Medulla oblongata (tissue), 1 donor: ENCODE measurements around the gene PTAFR.

Experiments
- DNase-seq: peaks from one replicate; pipeline ENCODE4 v3.0.0-alpha.2; 2015; ENCODE audit errors: extremely low spot score

Gene PTAFR, protein sequence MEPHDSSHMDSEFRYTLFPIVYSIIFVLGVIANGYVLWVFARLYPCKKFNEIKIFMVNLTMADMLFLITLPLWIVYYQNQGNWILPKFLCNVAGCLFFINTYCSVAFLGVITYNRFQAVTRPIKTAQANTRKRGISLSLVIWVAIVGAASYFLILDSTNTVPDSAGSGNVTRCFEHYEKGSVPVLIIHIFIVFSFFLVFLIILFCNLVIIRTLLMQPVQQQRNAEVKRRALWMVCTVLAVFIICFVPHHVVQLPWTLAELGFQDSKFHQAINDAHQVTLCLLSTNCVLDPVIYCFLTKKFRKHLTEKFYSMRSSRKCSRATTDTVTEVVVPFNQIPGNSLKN

DNA sequence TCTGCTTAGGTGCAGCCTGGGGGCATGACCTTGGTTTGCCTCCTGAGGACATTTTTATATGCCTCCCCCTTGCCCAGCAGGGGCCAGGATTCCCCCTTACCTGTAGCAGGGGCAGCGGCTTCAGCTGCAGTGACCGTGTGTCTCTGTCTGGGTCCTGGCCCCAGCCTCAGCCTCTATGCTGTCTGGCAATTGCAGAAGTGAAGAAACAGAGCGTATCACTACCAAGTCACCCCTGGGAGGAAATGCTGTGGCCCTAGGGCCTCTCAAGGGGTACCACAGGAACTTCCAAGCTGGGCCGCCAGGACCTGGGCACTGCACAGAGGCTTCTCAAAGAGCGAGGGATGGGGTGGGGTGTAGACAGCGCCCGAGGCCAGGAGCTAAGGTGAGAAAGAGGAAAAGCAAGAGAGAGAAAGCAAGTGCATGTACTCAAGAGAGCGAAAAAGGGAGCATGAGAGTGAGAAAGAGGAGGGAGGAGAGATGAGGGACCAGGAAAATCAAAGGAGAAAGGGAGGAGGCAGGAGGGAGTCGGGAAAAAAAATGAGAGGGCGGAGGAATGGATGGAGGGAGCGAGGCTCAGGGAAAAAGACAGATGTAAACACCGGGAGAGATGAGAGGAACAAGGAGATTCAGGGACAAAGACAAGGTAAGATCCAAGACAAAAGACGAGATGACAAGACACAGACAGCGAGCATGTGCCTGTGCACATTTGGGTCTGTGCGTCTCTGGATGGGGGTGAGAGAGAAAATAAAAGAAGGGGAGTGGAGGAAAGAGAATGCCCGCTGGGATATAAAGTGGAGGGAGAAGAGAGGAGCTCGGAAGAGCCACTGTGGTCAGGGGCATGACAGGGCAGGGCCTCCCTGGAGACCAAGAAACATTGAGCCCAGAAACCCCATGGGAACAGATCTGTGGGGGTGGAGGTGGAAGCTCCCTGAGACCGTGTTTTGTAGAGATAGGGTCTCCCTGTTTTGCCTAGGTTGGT lies at the start of gene PTAFR:
Gene PTAFR (minus strand): TSS at position 199 of the 979 bp plus-strand sequence. CDS start 25,669 bp downstream, outside the sequence.
- DNase-seq = peak; percentile 26

DNA sequence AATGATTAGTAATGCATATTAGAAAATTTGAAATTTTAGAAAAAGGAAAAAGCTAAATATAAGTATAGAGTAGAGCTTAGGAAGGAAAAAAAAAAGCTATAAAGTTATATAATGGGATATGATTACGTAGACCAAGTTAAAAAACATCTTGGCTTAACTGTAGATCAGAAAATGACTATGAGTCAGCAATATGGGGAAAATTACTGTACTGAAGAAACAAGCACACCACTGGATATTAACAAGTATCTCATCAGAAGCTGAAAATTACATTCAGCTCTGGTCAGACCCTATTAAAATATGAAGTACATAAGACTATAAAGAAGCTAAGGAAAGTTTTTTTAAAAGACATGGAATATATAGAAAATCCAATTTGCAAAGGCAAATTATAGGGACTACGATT lies 36.8 kb upstream of the PTAFR start:
- DNase-seq = no peak

DNA sequence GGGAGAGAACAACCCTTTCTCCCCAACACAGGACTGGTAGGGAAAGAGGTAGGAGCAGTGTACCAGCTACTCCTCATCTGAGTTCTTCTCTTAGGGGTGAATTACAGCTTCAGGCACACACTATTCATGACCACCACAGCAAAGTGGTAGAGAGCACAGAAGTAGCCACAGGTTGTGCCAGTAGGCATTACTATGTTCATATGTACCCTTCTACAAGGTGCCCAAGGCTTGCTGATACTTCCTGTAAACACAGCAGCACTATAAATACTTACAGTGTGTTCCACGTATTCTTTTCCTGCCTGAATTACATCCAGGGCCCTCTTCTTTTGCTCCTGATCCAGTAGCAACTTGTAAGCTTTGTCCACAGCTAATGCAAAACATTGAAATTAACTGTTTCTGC lies 33.2 kb upstream of the PTAFR start:
- no peak for DNase-seq

GRCh38 chr1:28208818-28209441 lies 32.4 kb upstream of the PTAFR start:
- peak; percentile 87 for DNase-seq

- DNase-seq = no peak
Measured at GRCh38 chr1:28205243-28205642, 28.8 kb upstream of the PTAFR start.

DNA sequence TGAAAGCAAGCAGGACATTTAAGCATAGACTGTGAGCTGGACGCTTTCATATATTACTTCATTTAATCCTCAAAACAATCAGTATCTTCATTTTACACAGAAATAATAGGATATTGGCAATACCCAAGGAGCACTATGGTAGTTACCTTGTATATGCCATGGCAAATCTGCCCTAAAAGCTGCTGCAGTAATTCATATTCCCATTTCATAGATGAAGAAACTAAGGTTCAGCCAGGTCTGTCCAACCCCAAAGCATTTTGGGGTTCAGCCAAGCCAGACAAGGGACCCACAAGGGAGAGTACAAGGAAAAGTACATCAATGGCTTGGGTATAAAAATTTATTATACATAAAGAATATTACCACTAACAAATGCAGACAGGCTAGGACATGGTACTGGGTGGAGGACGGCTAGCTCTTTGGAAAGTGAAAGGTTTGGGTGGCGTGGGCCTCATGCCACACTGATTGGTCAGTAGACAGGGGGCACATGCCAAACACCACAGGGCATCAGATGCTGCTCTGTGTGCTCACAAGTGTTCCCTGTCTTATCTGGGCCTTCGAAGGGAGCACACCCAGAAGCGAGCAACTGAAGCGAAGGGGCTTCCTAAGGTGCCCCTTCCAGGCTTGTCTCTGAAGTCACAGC lies 23.9 kb upstream of the PTAFR start:
- no peak for DNase-seq

GRCh38 chr1:28199328-28200233 lies 23.1 kb upstream of the PTAFR start:
- DNase-seq = no peak

DNA sequence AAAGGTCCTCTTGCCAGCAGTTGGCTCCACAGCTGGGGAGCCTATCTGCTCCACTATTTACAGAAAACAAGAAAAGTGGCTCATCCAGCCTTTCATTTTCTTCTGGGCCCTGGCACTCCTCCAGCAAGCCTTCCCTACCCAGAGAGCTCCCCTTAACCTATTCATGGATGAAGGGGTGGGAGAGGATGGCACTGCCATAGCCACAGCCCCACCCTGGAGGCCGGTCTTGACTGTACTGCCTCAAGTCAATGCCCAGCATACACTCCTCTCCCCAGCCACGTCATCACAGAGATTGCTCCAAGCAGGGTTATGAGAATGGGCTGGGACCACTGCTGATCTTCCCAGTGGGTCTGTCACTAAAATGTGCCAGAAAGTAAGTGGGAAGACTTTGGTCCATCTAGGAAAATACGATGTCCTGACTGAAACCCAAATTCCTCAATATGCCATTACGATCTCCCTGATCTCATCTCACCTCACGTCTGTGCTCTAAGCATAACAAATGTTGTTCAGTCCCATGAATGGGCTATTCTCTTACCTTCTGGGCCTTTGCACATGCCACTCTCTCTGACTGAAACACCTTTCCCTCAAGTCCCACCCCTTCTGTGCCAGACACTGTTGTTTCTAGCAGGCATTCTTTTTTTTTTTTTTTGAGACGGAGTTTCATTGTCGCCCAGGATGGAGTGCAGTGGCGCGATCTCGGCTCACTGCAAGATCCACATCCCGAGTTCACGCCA lies 21.4 kb upstream of the PTAFR start:
- DNase-seq = no peak

- no peak for DNase-seq
Measured at GRCh38 chr1:28196330-28196729, 19.8 kb upstream of the PTAFR start.

GRCh38 chr1:28195780-28196179 lies 19.3 kb upstream of the PTAFR start:
- no peak for DNase-seq

DNA sequence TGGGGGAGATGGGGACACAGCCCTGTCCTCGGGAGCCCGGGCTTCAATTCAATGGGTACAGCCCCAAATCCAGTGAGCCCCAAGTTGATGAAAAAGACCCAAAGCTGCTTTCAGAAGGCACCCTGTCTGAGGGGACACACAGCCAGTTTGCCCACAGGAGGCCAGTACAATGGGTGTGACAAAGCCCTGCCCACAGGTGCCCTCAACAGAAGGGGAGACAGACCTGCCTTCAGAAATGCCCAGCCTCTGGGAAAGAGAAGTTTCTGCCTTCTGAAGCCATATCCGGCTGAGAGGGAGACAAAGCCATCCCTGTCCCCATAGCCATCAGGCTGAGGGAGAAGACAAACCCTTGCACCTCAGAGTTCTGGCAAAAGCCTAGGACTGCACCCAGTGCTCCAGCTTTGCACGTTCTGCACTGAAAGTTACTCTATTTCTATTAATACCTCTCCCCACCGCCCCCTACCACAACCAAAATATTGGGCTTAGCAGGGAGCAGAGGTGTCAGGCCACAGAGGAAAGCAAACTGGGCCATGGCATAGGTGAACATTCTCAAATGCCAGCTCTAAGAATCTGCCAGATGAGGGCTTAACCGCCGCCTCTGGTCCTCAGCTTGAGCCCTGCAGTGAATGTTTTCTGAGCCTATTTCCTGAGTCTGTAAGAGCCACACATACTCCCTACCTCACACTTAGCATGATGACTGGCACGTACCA lies 18.0 kb upstream of the PTAFR start:
- DNase-seq = no peak

DNA sequence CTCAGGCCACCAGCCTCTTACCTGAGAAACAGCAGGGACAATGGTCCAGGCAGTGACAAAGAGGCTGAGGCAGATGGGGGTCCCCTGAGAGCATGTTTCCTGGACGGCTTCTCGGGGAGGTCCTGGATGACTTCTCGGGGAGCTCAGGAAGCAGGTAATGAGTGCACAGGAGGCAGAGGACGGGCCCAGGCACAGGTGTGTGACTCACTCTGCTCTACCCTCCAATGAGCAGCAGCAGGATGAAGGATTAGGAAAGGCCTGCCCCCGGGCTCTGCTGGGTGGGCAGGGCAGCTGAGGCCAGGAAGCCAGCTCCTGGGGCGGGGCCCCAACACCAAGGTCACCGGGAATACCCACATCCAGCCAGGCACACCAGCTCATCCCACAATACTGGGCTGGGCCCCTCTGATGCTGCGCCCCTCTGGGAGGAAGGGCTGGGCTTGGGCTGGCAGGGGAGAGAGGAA lies 17.2 kb upstream of the PTAFR start:
- DNase-seq = no peak

GRCh38 chr1:28190996-28191645 lies 14.6 kb upstream of the PTAFR start:
- DNase-seq = no peak

- DNase-seq = no peak
Measured at GRCh38 chr1:28190337-28190979, 14.0 kb upstream of the PTAFR start.

DNA sequence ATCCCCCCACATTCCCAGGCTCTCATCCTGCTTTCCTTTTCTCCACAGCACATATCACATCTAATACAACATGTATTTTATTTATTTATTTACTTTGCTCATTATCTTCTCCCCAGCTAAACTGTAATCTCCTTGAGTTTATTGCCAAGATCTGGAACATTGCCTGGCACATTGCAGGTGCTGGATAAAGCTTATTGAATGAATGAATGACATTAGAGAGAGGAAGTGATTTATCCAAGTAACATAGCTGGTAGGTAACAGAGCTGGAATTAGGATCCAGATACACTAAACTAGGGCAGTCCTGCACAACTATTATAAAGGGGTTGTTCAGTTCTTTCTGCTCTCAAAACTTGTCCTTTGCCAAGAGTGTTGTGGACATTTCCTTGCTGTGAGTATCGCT lies 8.6 kb upstream of the PTAFR start:
- no peak for DNase-seq

DNA sequence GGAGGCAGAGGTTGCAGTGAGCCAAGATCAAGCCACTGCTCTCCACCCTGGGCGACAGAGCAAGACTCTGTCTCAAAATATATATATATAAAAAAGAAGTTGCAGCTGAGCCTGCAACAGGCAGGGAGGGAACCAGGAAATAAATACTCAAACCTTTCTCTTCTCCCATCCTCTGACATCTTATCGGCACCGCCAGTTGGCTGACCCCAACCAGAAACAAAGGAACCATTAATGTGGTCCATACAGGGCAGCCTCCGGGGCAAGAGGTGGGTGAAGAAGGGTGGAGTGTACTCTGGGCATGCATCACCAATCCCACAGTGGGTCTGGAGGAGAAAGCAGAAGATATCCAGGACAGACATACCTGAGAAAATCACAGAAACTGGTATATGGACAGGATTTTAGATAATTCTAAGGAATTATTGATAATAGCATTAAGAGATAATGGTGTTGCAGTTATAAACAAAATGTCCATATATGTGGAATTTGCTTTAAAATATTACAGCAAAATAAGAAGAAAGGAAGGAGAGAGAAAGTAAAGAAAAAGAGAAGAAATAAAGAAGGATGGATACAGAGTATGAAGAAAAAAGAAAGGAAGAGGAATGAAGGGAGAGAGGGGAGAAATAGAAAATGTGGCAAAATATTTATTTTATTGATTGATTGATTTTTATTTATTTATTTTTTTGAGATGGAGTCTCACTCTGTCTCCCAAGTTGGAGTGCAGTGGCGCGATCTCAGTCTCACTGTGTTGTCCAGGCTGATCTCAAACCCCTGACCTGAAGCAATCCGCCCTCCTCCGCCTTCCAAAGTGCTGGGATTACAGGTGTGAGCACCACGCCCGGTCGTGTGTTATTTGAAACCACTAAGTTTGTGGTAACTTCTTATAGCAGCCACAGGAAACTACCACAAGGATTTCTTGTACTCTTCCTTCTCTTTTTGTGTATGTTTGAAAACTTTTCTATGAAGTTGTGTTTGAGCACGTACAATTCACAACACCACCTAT lies 4.1 kb upstream of the PTAFR start:
- no peak for DNase-seq
